Measurements from ENCODE around the gene VPS13D. TPM values are rescaled to one million over a fixed set of nuclear protein-coding genes. Genes with fewer than 3 reads are reported as not detected.

The VPS13D gene
- total and polyA plus RNA-seq, 4 donors: 10.2 to 68.3 (median 12.6) TPM

- no peak for TF ChIP-seq CTCF (IDR thresholded peaks at IDR 0.05; ENCODE audit: low read depth, low read length, missing input control)
- no peak for TF ChIP-seq HNF4G (IDR thresholded peaks at IDR 0.05)
- TF ChIP-seq, protein P1, sequence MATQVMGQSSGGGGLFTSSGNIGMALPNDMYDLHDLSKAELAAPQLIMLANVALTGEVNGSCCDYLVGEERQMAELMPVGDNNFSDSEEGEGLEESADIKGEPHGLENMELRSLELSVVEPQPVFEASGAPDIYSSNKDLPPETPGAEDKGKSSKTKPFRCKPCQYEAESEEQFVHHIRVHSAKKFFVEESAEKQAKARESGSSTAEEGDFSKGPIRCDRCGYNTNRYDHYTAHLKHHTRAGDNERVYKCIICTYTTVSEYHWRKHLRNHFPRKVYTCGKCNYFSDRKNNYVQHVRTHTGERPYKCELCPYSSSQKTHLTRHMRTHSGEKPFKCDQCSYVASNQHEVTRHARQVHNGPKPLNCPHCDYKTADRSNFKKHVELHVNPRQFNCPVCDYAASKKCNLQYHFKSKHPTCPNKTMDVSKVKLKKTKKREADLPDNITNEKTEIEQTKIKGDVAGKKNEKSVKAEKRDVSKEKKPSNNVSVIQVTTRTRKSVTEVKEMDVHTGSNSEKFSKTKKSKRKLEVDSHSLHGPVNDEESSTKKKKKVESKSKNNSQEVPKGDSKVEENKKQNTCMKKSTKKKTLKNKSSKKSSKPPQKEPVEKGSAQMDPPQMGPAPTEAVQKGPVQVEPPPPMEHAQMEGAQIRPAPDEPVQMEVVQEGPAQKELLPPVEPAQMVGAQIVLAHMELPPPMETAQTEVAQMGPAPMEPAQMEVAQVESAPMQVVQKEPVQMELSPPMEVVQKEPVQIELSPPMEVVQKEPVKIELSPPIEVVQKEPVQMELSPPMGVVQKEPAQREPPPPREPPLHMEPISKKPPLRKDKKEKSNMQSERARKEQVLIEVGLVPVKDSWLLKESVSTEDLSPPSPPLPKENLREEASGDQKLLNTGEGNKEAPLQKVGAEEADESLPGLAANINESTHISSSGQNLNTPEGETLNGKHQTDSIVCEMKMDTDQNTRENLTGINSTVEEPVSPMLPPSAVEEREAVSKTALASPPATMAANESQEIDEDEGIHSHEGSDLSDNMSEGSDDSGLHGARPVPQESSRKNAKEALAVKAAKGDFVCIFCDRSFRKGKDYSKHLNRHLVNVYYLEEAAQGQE (IDR thresholded peaks at IDR 0.05): no peak
Measured at GRCh38 chr1:12482988-12483387, 253.2 kb downstream of the VPS13D start (continued).

DNA sequence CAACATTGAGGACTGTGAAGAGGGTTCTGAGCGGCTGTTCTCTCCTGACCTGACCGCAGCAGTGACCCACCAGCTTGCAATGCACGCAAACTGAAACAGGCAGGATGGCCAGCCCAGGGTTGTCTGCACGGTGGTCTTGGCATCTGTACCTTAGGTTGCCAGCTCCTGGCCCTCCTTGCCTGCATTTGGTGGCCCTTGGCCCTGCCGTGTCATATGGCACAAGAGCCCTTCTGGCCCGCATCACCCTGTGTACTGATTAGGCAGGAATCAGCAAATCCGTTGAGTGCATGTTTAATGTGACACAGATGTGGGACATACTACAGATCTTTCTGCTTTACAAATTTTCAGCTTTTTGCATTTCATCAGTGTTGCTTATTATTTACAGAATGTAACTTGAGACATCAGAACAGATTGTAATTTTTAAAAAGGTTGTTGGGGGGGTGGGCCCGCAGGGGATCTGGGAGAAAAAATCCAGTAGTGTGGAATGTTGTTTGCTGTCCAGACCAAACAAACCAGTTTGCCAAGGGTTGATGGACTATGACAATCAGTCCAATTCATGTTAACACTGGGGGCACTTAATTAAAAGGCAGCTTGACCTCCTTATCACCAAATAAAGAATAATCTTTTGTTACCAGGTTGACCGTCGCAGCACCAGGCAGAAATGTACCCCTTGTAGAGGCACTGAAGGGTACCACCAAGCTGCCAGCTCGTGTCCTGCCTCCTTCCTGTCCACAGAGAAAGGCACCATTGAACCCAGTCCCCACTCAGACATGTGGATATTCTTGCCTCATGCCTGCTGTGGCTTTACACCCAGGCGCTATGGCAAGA lies 255.6 kb downstream of the VPS13D start:
- H3K9ac ChIP-seq (ENCODE audit: low read depth in 1 of 2, low read length in 2 of 2): no peak overlapping the region

More for the DNA sequence above, 255.6 kb downstream of the VPS13D start:
- H3K36me3 ChIP-seq (ENCODE audit: control insufficient read depth in 4 of 4, insufficient read depth in 3 of 4, low read depth in 1 of 4, low read length in 3 of 4): no peaks in the 10 kb centered on the region
- no peaks in the 10 kb centered on the region for H3K9me3 ChIP-seq (ENCODE audit: control insufficient read depth in 4 of 4, low read length in 3 of 4)
- WGBS: 52% methylated on average over 12 of the region's 12 CpGs
- peaks cover 12 to 28% (median 16%) of the 10 kb centered on the region in 4 donors for H3K4me1 ChIP-seq (ENCODE audit: control insufficient read depth in 4 of 4, insufficient read depth in 4 of 4, low read length in 3 of 4)
- no peak overlapping the region for H3K27ac ChIP-seq (ENCODE audit: low read depth in 1 of 2, low read length in 2 of 2)
- no peak for DNase-seq (ENCODE audit: low spot score)
- no peak overlapping the region for H3K4me3 ChIP-seq (ENCODE audit: low read depth in 1 of 3, low read length in 3 of 3)
- TF ChIP-seq FOXA2 (IDR thresholded peaks at IDR 0.05) (no peak), RXRA (IDR thresholded peaks at IDR 0.05) (peak; percentile 53 to 74), HNF4A (conservative IDR thresholded peaks at IDR 0.05) (peak; percentile 85 to 92), YY1 (IDR thresholded peaks at IDR 0.05) (no peak), HNF4G (IDR thresholded peaks at IDR 0.05) (peak; percentile 41), NR2F2 (IDR thresholded peaks at IDR 0.05) (peak; percentile 50), ZBTB33 (IDR thresholded peaks at IDR 0.05) (no peak), GABPA (IDR thresholded peaks at IDR 0.05 in 1 of 2, conservative IDR thresholded peaks at IDR 0.05 in 1 of 2) (no peak), JUND (IDR thresholded peaks at IDR 0.05) (no peak), EGR1 (IDR thresholded peaks at IDR 0.05; ENCODE audit: low read depth in 2 of 2) (no peak)
- TF ChIP-seq, protein P1 (IDR thresholded peaks at IDR 0.05): peak; percentile 94
- H3K27me3 ChIP-seq (ENCODE audit: control insufficient read depth in 4 of 4, insufficient read depth in 4 of 4, low read length in 3 of 4): no peaks in the 10 kb centered on the region

Data from liver (tissue), 9 donors.